ENCODE data around the gene PLAC8. TPM values are rescaled to one million over a fixed set of nuclear protein-coding genes. Genes with fewer than 3 reads are reported as not detected.

PLAC8 gene
- total and polyA plus RNA-seq, 2 of the 8 experiments (the other 6 are each of a cell fraction or from before 2014, with no cell fraction given), result 0.98 to 1.1 TPM

DNA sequence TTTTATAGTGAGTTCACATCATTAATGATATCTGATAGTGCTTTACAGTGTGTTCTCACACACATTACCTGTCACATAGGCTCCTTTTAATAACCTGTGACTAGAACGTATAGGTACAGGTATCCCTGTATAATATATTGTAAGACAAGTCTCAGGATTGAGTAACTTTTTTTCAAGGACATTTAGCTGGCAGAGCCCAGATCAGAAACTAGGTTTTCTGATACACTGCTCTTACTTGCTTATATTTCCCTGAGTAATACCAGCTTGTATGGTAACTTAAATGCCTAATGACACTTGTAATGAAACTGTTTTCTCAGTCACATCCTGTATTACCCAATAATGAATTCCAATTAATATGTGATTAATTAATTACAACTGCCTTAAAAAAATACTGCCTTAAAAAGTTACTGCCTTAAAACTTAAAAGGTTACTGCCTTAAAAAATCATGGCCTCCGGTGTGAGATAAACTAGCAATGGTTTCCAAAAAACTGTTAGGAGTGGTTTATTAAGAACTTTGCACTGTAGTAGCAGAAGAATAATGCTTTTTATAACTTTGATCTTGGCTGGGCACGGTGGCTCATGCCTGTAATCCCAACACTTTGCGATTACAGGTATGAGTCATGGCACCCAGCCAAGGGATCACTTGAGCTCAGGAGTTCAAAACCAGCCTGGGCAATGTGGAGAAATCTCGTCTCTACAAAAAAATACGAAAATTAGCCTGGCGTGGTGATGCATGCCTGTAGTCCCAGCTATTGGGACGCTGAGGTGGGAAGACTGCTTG is 67.6 kb downstream of the PLAC8 start (continued):
- no peak for TF ChIP-seq EZH2 (IDR thresholded peaks at IDR 0.05; ENCODE audit: low read depth, low read length, severe bottlenecking)
- TF ChIP-seq GABPA (IDR thresholded peaks at IDR 0.05; ENCODE audit: borderline replicate concordance, insufficient read depth, low read length), result no peak
- no peak for TF ChIP-seq RBBP5 (IDR thresholded peaks at IDR 0.05; ENCODE audit: borderline replicate concordance, low read depth, low read length)
- no peak for TF ChIP-seq SP1 (IDR thresholded peaks at IDR 0.05; ENCODE audit: low read depth, low read length)
- TF ChIP-seq SIN3A (conservative IDR thresholded peaks at IDR 0.05 in 1 of 2, IDR thresholded peaks at IDR 0.05 in 1 of 2; ENCODE audit: low read depth in 1 of 2, low read length in 2 of 2), result no peak
- no peak for TF ChIP-seq TEAD4 (IDR thresholded peaks at IDR 0.05; ENCODE audit: low read depth, low read length)
- no peak for TF ChIP-seq ZNF274 (IDR thresholded peaks at IDR 0.05; ENCODE audit: borderline replicate concordance, extremely low read depth, low read length)
- TF ChIP-seq, protein P1, sequence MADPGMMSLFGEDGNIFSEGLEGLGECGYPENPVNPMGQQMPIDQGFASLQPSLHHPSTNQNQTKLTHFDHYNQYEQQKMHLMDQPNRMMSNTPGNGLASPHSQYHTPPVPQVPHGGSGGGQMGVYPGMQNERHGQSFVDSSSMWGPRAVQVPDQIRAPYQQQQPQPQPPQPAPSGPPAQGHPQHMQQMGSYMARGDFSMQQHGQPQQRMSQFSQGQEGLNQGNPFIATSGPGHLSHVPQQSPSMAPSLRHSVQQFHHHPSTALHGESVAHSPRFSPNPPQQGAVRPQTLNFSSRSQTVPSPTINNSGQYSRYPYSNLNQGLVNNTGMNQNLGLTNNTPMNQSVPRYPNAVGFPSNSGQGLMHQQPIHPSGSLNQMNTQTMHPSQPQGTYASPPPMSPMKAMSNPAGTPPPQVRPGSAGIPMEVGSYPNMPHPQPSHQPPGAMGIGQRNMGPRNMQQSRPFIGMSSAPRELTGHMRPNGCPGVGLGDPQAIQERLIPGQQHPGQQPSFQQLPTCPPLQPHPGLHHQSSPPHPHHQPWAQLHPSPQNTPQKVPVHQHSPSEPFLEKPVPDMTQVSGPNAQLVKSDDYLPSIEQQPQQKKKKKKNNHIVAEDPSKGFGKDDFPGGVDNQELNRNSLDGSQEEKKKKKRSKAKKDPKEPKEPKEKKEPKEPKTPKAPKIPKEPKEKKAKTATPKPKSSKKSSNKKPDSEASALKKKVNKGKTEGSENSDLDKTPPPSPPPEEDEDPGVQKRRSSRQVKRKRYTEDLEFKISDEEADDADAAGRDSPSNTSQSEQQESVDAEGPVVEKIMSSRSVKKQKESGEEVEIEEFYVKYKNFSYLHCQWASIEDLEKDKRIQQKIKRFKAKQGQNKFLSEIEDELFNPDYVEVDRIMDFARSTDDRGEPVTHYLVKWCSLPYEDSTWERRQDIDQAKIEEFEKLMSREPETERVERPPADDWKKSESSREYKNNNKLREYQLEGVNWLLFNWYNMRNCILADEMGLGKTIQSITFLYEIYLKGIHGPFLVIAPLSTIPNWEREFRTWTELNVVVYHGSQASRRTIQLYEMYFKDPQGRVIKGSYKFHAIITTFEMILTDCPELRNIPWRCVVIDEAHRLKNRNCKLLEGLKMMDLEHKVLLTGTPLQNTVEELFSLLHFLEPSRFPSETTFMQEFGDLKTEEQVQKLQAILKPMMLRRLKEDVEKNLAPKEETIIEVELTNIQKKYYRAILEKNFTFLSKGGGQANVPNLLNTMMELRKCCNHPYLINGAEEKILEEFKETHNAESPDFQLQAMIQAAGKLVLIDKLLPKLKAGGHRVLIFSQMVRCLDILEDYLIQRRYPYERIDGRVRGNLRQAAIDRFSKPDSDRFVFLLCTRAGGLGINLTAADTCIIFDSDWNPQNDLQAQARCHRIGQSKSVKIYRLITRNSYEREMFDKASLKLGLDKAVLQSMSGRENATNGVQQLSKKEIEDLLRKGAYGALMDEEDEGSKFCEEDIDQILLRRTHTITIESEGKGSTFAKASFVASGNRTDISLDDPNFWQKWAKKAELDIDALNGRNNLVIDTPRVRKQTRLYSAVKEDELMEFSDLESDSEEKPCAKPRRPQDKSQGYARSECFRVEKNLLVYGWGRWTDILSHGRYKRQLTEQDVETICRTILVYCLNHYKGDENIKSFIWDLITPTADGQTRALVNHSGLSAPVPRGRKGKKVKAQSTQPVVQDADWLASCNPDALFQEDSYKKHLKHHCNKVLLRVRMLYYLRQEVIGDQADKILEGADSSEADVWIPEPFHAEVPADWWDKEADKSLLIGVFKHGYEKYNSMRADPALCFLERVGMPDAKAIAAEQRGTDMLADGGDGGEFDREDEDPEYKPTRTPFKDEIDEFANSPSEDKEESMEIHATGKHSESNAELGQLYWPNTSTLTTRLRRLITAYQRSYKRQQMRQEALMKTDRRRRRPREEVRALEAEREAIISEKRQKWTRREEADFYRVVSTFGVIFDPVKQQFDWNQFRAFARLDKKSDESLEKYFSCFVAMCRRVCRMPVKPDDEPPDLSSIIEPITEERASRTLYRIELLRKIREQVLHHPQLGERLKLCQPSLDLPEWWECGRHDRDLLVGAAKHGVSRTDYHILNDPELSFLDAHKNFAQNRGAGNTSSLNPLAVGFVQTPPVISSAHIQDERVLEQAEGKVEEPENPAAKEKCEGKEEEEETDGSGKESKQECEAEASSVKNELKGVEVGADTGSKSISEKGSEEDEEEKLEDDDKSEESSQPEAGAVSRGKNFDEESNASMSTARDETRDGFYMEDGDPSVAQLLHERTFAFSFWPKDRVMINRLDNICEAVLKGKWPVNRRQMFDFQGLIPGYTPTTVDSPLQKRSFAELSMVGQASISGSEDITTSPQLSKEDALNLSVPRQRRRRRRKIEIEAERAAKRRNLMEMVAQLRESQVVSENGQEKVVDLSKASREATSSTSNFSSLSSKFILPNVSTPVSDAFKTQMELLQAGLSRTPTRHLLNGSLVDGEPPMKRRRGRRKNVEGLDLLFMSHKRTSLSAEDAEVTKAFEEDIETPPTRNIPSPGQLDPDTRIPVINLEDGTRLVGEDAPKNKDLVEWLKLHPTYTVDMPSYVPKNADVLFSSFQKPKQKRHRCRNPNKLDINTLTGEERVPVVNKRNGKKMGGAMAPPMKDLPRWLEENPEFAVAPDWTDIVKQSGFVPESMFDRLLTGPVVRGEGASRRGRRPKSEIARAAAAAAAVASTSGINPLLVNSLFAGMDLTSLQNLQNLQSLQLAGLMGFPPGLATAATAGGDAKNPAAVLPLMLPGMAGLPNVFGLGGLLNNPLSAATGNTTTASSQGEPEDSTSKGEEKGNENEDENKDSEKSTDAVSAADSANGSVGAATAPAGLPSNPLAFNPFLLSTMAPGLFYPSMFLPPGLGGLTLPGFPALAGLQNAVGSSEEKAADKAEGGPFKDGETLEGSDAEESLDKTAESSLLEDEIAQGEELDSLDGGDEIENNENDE (IDR thresholded peaks at IDR 0.05; ENCODE audit: insufficient replicate concordance, low read length), result no peak
